ENCODE data around the gene PDS5A. TPM values are rescaled to one million over a fixed set of nuclear protein-coding genes. Genes with fewer than 3 reads are reported as not detected.

Gene PDS5A
- total RNA-seq, 1 donor = 70.9 TPM

DNA sequence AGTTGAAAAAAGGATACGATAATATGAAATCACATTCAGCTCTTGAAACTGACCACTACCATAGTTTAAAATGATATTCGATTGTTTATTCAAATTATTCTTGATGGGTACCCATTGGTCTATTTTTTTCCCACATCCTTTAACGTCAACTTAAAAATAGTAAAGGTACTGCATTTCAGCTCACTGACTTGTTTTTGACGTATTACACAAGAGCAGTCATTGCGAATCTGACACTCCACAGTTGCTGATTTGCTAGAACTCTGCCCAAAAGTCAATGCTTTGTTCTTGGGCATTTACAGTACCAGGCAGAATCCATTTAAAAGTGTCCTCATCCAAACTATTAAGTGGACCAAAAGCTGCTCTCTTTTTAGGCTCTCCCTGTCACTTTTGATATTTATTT, 1.2 kb upstream of the PDS5A start:
- Histone ChIP-seq H4K20me1 (ENCODE audit: insufficient read depth, low read length) (peaks cover 20% of the 10 kb centered on the region), H3K4me3 (ENCODE audit: insufficient read depth, low read length) (no peak overlapping the region), H3K27me3 (ENCODE audit: insufficient read depth, low read length) (no peaks in the 10 kb centered on the region), H2AFZ (ENCODE audit: low read length) (no peak overlapping the region), H3K27ac (ENCODE audit: low read depth, low read length) (no peak overlapping the region), H3K36me3 (ENCODE audit: insufficient read depth, low read length) (peaks cover 9% of the 10 kb centered on the region), H3K4me2 (ENCODE audit: insufficient read depth, low read length) (no peak overlapping the region), H3K79me2 (ENCODE audit: insufficient read depth, low read length) (peaks cover 34% of the 10 kb centered on the region), H3K4me1 (ENCODE audit: insufficient read depth, low read length) (peaks cover 16% of the 10 kb centered on the region), H3K9me3 (ENCODE audit: low read depth, low read length) (no peaks in the 10 kb centered on the region)
- peak; percentile 69 for DNase-seq (ENCODE audit: insufficient read length, low spot score, missing footprints)
- TF ChIP-seq, protein P1, sequence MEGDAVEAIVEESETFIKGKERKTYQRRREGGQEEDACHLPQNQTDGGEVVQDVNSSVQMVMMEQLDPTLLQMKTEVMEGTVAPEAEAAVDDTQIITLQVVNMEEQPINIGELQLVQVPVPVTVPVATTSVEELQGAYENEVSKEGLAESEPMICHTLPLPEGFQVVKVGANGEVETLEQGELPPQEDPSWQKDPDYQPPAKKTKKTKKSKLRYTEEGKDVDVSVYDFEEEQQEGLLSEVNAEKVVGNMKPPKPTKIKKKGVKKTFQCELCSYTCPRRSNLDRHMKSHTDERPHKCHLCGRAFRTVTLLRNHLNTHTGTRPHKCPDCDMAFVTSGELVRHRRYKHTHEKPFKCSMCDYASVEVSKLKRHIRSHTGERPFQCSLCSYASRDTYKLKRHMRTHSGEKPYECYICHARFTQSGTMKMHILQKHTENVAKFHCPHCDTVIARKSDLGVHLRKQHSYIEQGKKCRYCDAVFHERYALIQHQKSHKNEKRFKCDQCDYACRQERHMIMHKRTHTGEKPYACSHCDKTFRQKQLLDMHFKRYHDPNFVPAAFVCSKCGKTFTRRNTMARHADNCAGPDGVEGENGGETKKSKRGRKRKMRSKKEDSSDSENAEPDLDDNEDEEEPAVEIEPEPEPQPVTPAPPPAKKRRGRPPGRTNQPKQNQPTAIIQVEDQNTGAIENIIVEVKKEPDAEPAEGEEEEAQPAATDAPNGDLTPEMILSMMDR (IDR thresholded peaks at IDR 0.05; ENCODE audit: extremely low read depth, low read depth, low read length) = no peak

GRCh38 chr4:39978378-39978775, 666 bp upstream of the PDS5A start:
- Histone ChIP-seq H4K20me1 (ENCODE audit: insufficient read depth, low read length) (peaks cover 20% of the 10 kb centered on the region), H3K27ac (ENCODE audit: low read depth, low read length) (peak overlapping the region; percentile 78), H3K4me1 (ENCODE audit: insufficient read depth, low read length) (peaks cover 16% of the 10 kb centered on the region), H3K79me2 (ENCODE audit: insufficient read depth, low read length) (peaks cover 39% of the 10 kb centered on the region), H3K4me3 (ENCODE audit: insufficient read depth, low read length) (peak overlapping the region; percentile 89), H3K27me3 (ENCODE audit: insufficient read depth, low read length) (no peaks in the 10 kb centered on the region), H3K4me2 (ENCODE audit: insufficient read depth, low read length) (peak overlapping the region; percentile 97), H3K36me3 (ENCODE audit: insufficient read depth, low read length) (peaks cover 10% of the 10 kb centered on the region), H3K9me3 (ENCODE audit: low read depth, low read length) (no peaks in the 10 kb centered on the region), H2AFZ (ENCODE audit: low read length) (peak overlapping the region; percentile 99)
- TF ChIP-seq, protein P1 (IDR thresholded peaks at IDR 0.05; ENCODE audit: extremely low read depth, low read depth, low read length) = no peak
- DNase-seq (ENCODE audit: insufficient read length, low spot score, missing footprints) = no peak

DNA sequence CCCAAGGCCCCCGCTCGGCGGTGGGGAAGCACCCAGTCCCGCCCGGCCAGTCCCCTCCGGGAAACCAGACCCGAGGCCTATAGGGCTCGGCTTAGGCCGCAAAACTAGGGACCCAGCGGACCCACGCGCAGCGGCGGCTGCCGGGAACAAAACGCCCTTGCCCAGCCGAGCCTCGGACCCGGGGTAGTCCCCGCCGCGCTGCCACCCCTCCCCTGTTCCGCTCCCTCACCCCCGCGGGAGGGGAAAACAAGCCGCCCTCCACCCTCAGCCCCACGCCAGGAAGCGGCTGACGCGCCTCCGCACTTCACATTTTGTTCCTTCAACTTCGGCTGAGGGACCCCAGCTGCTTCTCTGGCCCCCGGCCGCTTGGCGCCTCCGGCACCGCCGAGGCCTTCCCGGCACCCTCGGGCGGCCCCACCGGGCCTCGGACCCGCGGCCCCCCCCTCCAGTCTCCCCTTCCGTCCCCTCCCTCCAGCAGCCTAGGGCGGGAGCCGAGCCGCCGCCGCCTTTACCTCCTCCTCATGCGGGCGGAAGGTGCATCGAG, 694 bp downstream of the PDS5A start:
- no peaks in the 10 kb centered on the region for H3K27me3 ChIP-seq (ENCODE audit: insufficient read depth, low read length)
- peaks cover 20% of the 10 kb centered on the region for H4K20me1 ChIP-seq (ENCODE audit: insufficient read depth, low read length)
- peaks cover 51% of the 10 kb centered on the region for H3K79me2 ChIP-seq (ENCODE audit: insufficient read depth, low read length)
- H3K36me3 ChIP-seq (ENCODE audit: insufficient read depth, low read length) = peaks cover 13% of the 10 kb centered on the region
- no peaks in the 10 kb centered on the region for H3K9me3 ChIP-seq (ENCODE audit: low read depth, low read length)
- peaks cover 16% of the 10 kb centered on the region for H3K4me1 ChIP-seq (ENCODE audit: insufficient read depth, low read length)
- H2AFZ ChIP-seq (ENCODE audit: low read length) = peak overlapping the region; percentile 58
- peak; percentile 89 for DNase-seq (ENCODE audit: insufficient read length, low spot score, missing footprints)
- H3K4me2 ChIP-seq (ENCODE audit: insufficient read depth, low read length) = peak overlapping the region; percentile 87
- H3K4me3 ChIP-seq (ENCODE audit: insufficient read depth, low read length) = peak overlapping the region; percentile 89
- TF ChIP-seq, protein P1 (IDR thresholded peaks at IDR 0.05; ENCODE audit: extremely low read depth, low read depth, low read length) = no peak
- peak overlapping the region; percentile 65 for H3K27ac ChIP-seq (ENCODE audit: low read depth, low read length)

GRCh38 chr4:39976141-39976944, 1.4 kb downstream of the PDS5A start:
- Histone ChIP-seq H3K27ac (ENCODE audit: low read depth, low read length) (peak overlapping the region; percentile 65), H4K20me1 (ENCODE audit: insufficient read depth, low read length) (peaks cover 20% of the 10 kb centered on the region), H3K9me3 (ENCODE audit: low read depth, low read length) (no peaks in the 10 kb centered on the region), H3K36me3 (ENCODE audit: insufficient read depth, low read length) (peaks cover 13% of the 10 kb centered on the region), H3K4me1 (ENCODE audit: insufficient read depth, low read length) (peaks cover 16% of the 10 kb centered on the region), H3K27me3 (ENCODE audit: insufficient read depth, low read length) (no peaks in the 10 kb centered on the region), H3K79me2 (ENCODE audit: insufficient read depth, low read length) (peaks cover 58% of the 10 kb centered on the region), H2AFZ (ENCODE audit: low read length) (peak overlapping the region; percentile 71), H3K4me2 (ENCODE audit: insufficient read depth, low read length) (peak overlapping the region; percentile 87), H3K4me3 (ENCODE audit: insufficient read depth, low read length) (peak overlapping the region; percentile 89)
- TF ChIP-seq, protein P1 (IDR thresholded peaks at IDR 0.05; ENCODE audit: extremely low read depth, low read depth, low read length) = peak; percentile 92
- DNase-seq (ENCODE audit: insufficient read length, low spot score, missing footprints) = peak; percentile 91
